Midbrain (tissue), 1 donor: ENCODE results near the gene KLK10.

ENCODE experiments used
- DNase-seq: peaks from one replicate; lab custom pipeline; 2025; lab: John Stamatoyannopoulos, UW

Gene KLK10

DNA sequence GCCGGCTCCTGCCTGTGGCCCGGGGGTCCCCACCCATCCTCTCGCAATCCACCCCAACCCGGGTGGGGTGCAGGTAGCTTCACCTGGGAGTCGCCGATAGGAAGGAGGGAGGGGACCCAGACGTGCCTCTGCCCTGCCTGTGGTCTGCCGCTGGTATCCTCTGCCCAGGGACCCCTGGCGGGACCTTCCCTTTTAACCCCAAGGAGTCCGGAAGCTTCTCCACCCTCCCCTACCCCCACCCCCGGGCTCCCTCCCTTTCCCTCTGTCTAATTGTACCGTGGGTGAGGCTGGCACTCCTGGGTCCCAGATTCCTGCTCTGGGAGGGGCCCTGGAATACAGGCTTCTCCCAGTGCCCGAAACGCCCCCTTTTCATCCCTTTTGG lies at the start of gene KLK10:
TSS of gene KLK10 (minus strand) at position 166 of the 382 bp plus-strand sequence. CDS start 579 bp downstream, outside the sequence.
- no peak for DNase-seq

DNA sequence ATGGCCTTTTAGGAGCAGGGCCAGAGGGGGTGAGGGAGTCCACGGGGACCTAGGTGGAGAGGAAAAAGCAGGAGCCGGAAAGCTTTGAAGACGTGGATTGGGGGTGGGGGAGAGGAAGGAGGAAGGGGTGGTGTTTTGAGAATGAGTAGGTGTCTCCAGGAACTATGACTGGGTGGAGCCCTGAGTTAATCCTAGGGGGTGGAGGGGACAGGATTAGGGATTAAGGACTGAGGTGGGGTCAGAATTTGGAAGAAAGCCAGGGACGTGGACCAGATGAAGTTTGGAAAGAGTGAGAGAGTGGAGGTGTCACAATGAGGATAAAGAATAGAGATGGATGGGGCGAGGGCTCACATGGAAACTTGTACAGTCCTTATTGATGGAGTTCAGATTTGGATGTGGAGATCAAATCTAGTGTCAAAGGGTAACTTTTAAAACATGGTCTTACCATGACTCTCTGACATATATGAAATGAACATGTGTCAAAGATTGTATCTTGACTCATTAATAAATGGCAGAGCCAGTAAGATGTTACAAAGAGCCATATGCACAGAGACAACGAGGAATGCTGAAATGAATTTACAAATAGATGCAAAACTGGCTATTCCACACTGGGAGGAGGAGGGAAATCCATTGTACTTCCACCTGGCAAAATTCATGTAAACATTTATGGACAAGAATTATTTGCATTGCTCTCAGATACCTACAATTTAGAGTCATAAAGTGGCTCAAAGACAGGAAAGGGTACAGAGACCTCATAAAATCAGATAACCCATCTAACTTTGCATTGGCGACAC lies 47.1 kb upstream of the KLK10 start:
- no peak for DNase-seq

- no peak for DNase-seq
Measured at GRCh38 chr19:51065221-51065960, 45.9 kb upstream of the KLK10 start.

DNA sequence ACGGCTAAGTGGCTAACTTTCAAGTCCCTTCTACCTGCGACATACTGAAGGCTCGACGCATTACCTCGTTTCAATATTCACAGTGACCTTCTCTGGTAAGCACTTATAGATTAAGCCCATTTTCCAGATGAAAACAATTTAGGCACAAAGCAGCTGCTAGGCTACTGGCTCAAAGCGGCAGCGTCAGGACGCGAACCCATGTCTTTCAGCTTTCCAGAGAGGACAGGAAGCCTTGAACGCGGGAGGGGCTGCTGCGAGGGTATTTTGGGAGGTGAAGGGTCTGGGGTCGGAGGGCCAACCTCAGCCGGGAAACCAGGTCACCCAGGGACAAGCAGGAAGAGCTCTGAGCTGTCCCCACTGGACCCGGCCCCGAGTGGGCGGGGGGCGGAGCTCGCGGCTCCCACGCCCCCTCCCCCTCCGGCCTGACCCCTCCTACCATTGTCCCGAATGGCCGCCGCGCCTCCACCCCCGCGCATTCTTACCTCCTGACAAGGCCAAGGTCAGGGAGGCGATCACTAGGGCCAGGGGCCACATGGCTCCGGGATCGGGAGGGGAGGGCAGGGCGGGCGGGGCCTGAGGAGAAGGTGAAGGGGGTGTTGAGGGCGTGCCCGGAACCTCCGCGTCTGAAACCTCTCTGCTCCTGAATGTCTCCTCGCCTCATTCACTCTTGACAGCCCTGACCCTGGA lies 45.2 kb upstream of the KLK10 start, which contains the start of gene KLK13:
TSS of gene KLK13 (minus strand) at position 559 of the 687 bp plus-strand sequence. CDS start at position 534, 25 bp downstream.
- no peak for DNase-seq

- no peak for DNase-seq
Measured at GRCh38 chr19:51063664-51064063, 44.2 kb upstream of the KLK10 start.

DNA sequence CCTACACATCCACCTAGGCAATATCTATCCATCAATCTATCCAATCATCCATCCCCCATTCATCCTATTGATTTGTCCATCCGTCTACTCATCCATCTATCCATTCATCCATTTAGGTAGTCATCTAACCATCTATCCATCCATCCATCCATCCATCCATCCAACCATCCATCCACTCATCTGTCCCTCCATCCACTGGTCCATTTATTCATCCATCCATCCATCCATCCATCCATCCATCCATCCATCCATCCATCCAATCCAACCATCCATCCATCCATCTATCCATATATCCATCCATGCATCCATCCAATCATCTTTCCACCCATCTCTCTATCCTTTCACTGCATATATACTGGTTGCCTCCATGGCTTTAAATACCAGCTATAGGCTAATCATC lies 41.5 kb upstream of the KLK10 start:
- no peak for DNase-seq

DNA sequence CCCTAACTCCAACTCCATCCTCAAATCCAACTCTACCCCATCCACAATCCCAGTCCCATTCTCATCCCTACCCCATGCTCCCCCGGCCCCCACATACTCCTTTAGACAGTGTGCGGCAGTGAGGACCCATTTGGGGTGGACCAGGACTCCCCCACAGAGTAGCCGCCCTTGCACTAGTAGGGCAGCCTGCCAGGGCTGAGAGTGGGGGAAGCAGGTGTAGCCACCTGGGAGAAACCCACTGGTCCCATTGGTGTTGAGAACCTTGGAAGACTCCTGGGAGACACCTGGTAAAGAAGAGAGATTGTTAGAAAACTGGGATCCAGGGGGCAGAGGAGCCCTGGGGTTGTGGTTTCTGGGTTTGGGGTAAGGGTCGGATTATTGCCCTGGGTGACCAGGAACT lies 40.8 kb upstream of the KLK10 start:
- no peak for DNase-seq

DNA sequence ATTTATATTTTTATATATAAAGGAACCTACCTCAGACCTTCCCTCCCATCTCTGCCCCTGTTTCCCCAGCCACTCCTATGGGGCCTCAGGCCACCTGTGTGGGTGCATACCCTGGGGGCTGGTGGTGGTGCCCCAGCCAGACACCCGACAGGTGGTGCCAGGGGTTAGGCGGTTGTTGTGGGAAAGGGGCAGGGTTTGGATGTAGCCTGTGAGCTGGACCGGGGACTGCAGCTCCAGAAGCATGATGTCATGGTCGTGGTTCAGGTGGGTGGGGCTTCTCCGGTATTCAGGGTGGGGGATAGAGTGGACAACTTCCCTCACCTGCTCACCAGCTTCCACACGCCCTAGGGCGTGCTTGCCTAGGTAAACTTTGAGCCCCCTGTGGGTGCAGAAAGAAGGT lies 40.2 kb upstream of the KLK10 start:
- DNase-seq: no peak

GRCh38 chr19:51055866-51056265 lies 36.4 kb upstream of the KLK10 start:
- DNase-seq: no peak

DNA sequence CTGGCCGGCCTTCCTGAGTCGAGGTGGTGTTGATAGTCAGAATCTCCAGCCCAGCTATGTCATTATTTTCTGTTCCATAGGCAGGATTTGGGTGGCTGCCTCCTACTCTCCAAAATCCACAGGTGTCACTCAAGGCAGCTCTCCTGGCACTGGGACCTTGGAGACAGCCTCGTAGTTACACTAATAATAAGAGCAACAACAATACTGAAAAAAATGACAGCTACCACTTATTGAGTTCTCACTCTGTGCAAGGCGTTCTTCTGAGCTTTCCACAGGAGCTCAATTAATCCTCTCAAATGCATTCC lies 27.5 kb upstream of the KLK10 start:
- DNase-seq: no peak

DNA sequence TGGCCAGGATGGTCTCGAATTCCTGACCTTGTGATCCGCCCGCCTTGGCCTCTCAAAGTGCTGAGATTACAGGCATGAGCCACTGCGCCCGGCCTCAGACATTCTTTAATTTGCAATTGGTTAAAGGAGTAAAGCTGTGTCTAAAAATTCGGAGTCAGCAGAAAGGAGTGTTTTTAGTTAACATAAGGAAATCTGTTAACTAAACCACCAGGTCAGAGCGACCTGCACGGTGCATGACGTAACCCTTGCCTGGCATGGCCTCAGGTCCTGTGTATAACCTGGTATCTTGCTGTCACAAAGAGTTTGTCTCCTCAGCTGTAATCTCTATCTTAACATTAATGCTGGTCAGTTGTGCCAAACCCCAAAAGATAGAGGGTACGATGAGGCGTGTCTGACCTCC lies 24.8 kb upstream of the KLK10 start:
- DNase-seq: no peak

- no peak for DNase-seq
Measured at GRCh38 chr19:51043497-51043896, 24.0 kb upstream of the KLK10 start.

- no peak for DNase-seq
Measured at GRCh38 chr19:51040151-51040550, 20.6 kb upstream of the KLK10 start.

- DNase-seq: no peak
Measured at GRCh38 chr19:51036519-51036918, 17.0 kb upstream of the KLK10 start.

GRCh38 chr19:51034704-51035103 lies 15.2 kb upstream of the KLK10 start, which contains the start of gene KLK12:
TSS of gene KLK12 (minus strand) at chr19:51035002. CDS start at chr19:51034621, 381 bp downstream.
- no peak for DNase-seq

DNA sequence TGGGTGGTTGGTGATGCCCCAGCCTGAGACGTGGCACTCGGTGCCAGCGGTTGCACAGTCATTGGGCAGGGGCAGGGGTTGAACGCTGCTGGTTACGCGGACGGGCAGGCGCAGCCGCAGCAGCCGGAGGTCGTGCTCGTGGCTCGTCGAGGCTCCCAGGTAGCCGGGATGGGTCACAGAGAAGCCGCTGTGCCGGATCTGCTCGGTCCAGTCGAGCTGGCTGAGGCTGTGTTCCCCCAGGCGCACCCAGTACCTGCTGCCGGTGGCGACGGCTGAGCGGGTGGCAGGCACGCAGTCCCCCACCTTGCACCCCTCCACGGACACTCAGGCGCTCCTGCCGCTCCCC lies 12.3 kb upstream of the KLK10 start:
- DNase-seq: no peak

- DNase-seq: no peak
Measured at GRCh38 chr19:51031220-51031879, 11.8 kb upstream of the KLK10 start.

DNA sequence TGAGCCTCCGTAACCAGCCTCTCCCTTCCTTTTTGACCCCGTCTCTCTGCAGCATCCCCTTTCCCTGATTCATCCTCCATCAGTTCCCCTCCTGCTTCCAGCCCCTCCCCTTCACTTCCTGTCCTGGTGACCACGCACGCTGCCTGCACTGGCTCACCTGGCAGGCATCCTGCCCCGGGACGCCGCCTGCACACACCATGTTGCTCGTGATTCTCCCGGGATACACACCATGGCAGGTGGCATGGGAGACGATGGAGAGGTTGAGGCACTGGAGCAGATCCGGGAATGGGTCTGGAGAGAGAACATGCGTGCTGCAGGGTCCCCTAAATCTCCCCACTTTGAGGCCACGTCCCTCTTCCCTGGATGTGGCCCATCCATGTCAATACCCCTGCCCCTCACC lies 11.1 kb upstream of the KLK10 start:
- DNase-seq: no peak

DNA sequence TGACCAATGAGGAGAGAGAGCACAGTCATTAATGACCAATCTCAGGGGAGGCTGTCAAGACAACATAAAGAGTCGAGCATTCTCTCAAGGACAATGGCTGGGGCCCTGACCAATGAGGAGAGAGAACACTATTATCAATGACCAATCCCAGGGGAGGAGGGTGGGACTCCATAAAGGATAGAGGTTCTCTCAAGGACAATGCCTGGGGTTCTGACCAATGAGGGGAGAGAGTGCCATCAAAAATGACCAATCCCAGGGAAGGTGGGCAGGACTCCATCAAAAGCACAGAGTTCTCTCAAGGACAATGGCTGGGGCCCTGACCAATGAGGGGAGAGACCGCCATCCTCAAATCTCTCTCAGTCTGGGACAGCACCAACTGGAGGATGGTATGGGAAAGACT lies 10.2 kb upstream of the KLK10 start:
- DNase-seq: no peak

DNA sequence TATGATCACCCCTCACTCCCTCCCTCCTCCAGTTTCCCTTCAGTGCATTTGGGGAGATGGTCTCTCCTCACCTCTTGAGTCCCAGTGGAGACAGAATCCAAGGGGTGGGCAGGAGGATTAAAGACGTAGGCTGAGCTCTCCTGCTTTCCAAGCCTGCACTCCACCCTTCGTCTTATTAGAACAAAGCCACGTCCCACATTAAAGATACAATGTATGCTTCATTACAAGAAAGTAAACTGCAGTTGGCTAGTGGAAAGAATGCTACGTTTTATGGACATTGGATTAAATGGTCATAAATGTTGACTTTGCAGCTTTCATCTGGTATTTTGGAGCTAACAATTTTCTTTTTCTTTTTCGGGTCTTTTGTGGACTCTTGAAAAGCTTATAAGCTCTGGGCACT lies 8.4 kb upstream of the KLK10 start:
- no peak for DNase-seq

- DNase-seq: no peak
Measured at GRCh38 chr19:51027126-51027806, 7.8 kb upstream of the KLK10 start.

GRCh38 chr19:51026554-51026831 lies 7.0 kb upstream of the KLK10 start, which contains the start of gene KLK11:
TSS of gene KLK11 (minus strand) at chr19:51026616. CDS start at chr19:51025631, 985 bp downstream.
- no peak for DNase-seq
